Measurements from ENCODE around the gene KIRREL1. TPM values are rescaled to one million over a fixed set of nuclear protein-coding genes. Genes with fewer than 3 reads are reported as not detected.
A peak's percentile ranks its signal among the peaks of the same experiment; 100 is the strongest.

KIRREL1 gene
- total RNA-seq, 1 donor from 2014 or later, result 195 TPM

DNA sequence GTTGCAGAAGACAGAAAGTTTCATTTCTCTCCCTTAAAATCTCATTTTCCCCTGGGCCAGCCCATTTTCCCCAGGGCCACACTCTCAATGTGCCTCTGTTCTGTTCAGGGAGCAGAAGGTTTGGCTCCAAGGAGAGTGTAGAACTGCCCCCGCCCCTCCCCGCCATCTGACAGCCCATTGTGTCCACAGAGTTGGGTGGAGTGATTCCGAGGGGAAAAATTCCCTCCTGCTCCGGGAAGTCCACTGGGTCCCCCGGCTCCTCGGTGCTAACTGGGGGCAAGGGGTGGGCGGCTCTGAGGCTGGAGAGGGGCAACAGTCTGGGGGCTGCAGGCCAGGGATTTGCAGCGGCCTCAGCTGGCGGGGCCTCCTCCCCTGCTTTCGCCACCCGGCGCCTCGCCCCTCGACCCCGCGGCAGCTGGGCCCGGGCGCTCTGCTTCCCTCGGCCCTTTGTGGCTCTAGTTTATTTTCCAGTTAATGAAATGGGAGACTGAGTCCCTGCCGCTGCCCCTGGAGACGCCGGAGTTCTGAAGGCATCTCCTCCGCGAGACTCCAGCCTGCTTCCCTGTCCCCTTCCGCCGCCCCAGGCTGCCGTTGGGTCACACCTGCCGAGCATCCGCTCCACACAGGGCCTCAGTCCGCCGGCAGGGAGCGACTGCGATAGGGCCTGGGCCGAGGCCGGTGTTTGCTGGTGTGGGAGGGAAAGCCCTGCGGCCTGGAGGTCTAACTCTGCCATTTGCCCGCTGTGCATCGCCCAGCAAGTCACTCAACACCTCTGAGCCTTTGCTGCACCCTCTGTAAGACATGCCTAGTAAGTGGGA is 14.7 kb upstream of the KIRREL1 start:
- H3K4me1 Mint-ChIP-seq (ENCODE audit: low read depth, unreplicated experiment), result no peaks in the 10 kb centered on the region
- no peaks in the 10 kb centered on the region for H4K20me1 ChIP-seq (ENCODE audit: insufficient read depth, low read length)
- H3K36me3 ChIP-seq (ENCODE audit: insufficient read depth, low read length), result no peaks in the 10 kb centered on the region
- H3K27me3 Mint-ChIP-seq (ENCODE audit: low read depth, unreplicated experiment), result peaks cover 27% of the 10 kb centered on the region
- H3K9me3 Mint-ChIP-seq (ENCODE audit: unreplicated experiment), result peaks cover 3% of the 10 kb centered on the region
- peaks cover 2% of the 10 kb centered on the region for H3K36me3 Mint-ChIP-seq (ENCODE audit: low read depth, unreplicated experiment)
- H3K4me3 Mint-ChIP-seq (ENCODE audit: unreplicated experiment), result no peak overlapping the region
- DNase-seq (ENCODE audit: low read depth) (no peak), FAIRE-seq (no peak)
- peak overlapping the region; percentile 70 for H3K4me2 ChIP-seq (ENCODE audit: low read length)
- TF ChIP-seq, protein P1, sequence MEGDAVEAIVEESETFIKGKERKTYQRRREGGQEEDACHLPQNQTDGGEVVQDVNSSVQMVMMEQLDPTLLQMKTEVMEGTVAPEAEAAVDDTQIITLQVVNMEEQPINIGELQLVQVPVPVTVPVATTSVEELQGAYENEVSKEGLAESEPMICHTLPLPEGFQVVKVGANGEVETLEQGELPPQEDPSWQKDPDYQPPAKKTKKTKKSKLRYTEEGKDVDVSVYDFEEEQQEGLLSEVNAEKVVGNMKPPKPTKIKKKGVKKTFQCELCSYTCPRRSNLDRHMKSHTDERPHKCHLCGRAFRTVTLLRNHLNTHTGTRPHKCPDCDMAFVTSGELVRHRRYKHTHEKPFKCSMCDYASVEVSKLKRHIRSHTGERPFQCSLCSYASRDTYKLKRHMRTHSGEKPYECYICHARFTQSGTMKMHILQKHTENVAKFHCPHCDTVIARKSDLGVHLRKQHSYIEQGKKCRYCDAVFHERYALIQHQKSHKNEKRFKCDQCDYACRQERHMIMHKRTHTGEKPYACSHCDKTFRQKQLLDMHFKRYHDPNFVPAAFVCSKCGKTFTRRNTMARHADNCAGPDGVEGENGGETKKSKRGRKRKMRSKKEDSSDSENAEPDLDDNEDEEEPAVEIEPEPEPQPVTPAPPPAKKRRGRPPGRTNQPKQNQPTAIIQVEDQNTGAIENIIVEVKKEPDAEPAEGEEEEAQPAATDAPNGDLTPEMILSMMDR (IDR thresholded peaks at IDR 0.05; ENCODE audit: insufficient read depth, low read depth, low read length), result no peak
- no peak for TF ChIP-seq EZH2 (IDR thresholded peaks at IDR 0.05; ENCODE audit: insufficient read depth, low read length)
- no peaks in the 10 kb centered on the region for H3K9me3 ChIP-seq (ENCODE audit: insufficient read depth, low read depth, low read length)
- no peak overlapping the region for H3K27ac Mint-ChIP-seq (ENCODE audit: unreplicated experiment)
- peaks cover 5% of the 10 kb centered on the region for H3K27me3 ChIP-seq (ENCODE audit: insufficient read depth, low read length)
- H3K9ac ChIP-seq (ENCODE audit: low read length), result no peak overlapping the region
- H3K4me3 ChIP-seq (ENCODE audit: insufficient read depth, low read depth, low read length), result no peak overlapping the region
- peaks cover 2% of the 10 kb centered on the region for H3K4me1 ChIP-seq (ENCODE audit: insufficient read depth, low read length)
- no peaks in the 10 kb centered on the region for H3K79me2 ChIP-seq (ENCODE audit: insufficient read depth, low read length)
- peak overlapping the region; percentile 38 for H2AFZ ChIP-seq (ENCODE audit: low read depth, low read length)
- no peak overlapping the region for H3K27ac ChIP-seq (ENCODE audit: low read depth, low read length)

DNA sequence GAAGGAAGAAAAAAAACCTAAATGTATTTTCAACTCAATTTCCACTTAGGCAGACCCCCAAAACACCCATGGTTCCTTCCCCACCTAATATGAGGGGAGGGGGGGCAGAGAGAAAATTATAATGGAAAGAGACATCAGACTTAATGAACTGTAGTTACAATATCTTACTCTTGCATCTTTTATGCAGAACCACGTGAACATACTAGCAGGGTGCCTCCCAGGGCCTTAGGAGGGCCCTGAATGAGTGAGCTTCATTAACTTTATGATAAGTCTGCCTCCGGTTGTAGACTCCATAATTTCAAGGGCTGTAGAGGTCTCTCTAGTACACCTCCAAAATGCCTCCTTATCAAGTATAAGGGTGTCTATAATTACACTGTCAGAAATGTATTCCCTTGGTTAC is 11.3 kb upstream of the KIRREL1 start:
- Histone ChIP-seq H3K27me3 (ENCODE audit: insufficient read depth, low read length) (peaks cover 6% of the 10 kb centered on the region), H3K9me3 (ENCODE audit: insufficient read depth, low read depth, low read length) (no peaks in the 10 kb centered on the region), H2AFZ (ENCODE audit: low read depth, low read length) (no peak overlapping the region), H4K20me1 (ENCODE audit: insufficient read depth, low read length) (no peaks in the 10 kb centered on the region), H3K4me2 (ENCODE audit: low read length) (no peak overlapping the region), H3K79me2 (ENCODE audit: insufficient read depth, low read length) (no peaks in the 10 kb centered on the region), H3K27ac (ENCODE audit: low read depth, low read length) (no peak overlapping the region), H3K36me3 (ENCODE audit: insufficient read depth, low read length) (no peaks in the 10 kb centered on the region), H3K9ac (ENCODE audit: low read length) (no peak overlapping the region), H3K4me3 (ENCODE audit: insufficient read depth, low read depth, low read length) (no peak overlapping the region), H3K4me1 (ENCODE audit: insufficient read depth, low read length) (peaks cover 2% of the 10 kb centered on the region)
- no peak overlapping the region for H3K27ac Mint-ChIP-seq (ENCODE audit: unreplicated experiment)
- H3K27me3 Mint-ChIP-seq (ENCODE audit: low read depth, unreplicated experiment), result peaks cover 32% of the 10 kb centered on the region
- no peaks in the 10 kb centered on the region for H3K4me1 Mint-ChIP-seq (ENCODE audit: low read depth, unreplicated experiment)
- FAIRE-seq (no peak), DNase-seq (ENCODE audit: low read depth) (no peak)
- no peak overlapping the region for H3K4me3 Mint-ChIP-seq (ENCODE audit: unreplicated experiment)
- H3K9me3 Mint-ChIP-seq (ENCODE audit: unreplicated experiment), result peaks cover 3% of the 10 kb centered on the region
- TF ChIP-seq EZH2 (IDR thresholded peaks at IDR 0.05; ENCODE audit: insufficient read depth, low read length), result no peak
- TF ChIP-seq, protein P1 (IDR thresholded peaks at IDR 0.05; ENCODE audit: insufficient read depth, low read depth, low read length), result no peak
- H3K36me3 Mint-ChIP-seq (ENCODE audit: low read depth, unreplicated experiment), result no peaks in the 10 kb centered on the region

DNA sequence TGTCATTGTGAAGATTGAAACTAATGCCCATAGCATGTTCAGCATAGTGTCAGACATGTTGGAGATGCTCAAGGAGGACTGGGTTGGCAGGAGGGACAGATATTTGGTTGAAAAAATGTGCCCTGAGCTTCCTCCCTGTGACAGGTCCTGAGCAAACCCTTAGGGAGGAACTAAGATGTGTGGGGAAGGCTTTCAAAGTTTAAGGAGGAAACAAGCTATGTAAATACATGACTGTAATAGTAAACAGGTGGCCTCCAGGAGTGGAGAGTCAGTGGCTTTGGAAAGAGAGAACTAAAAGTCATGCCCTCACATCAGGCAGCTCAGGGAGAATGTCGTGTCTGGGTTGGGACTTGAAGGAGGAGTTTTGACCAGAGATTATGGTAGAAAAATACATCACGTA is 9.7 kb upstream of the KIRREL1 start:
- H3K27me3 ChIP-seq (ENCODE audit: insufficient read depth, low read length), result peaks cover 9% of the 10 kb centered on the region
- H3K36me3 Mint-ChIP-seq (ENCODE audit: low read depth, unreplicated experiment), result no peaks in the 10 kb centered on the region
- H3K9me3 ChIP-seq (ENCODE audit: insufficient read depth, low read depth, low read length), result no peaks in the 10 kb centered on the region
- H3K9me3 Mint-ChIP-seq (ENCODE audit: unreplicated experiment), result peaks cover 3% of the 10 kb centered on the region
- H3K4me3 Mint-ChIP-seq (ENCODE audit: unreplicated experiment), result no peak overlapping the region
- H3K36me3 ChIP-seq (ENCODE audit: insufficient read depth, low read length), result no peaks in the 10 kb centered on the region
- H2AFZ ChIP-seq (ENCODE audit: low read depth, low read length), result no peak overlapping the region
- H3K27me3 Mint-ChIP-seq (ENCODE audit: low read depth, unreplicated experiment), result peaks cover 38% of the 10 kb centered on the region
- H3K9ac ChIP-seq (ENCODE audit: low read length), result no peak overlapping the region
- no peaks in the 10 kb centered on the region for H3K4me1 Mint-ChIP-seq (ENCODE audit: low read depth, unreplicated experiment)
- FAIRE-seq (no peak), DNase-seq (ENCODE audit: low read depth) (no peak)
- no peaks in the 10 kb centered on the region for H3K4me1 ChIP-seq (ENCODE audit: insufficient read depth, low read length)
- H3K27ac Mint-ChIP-seq (ENCODE audit: unreplicated experiment), result no peak overlapping the region
- H4K20me1 ChIP-seq (ENCODE audit: insufficient read depth, low read length), result no peaks in the 10 kb centered on the region
- TF ChIP-seq, protein P1 (IDR thresholded peaks at IDR 0.05; ENCODE audit: insufficient read depth, low read depth, low read length), result no peak
- TF ChIP-seq EZH2 (IDR thresholded peaks at IDR 0.05; ENCODE audit: insufficient read depth, low read length), result no peak
- H3K4me3 ChIP-seq (ENCODE audit: insufficient read depth, low read depth, low read length), result no peak overlapping the region
- H3K27ac ChIP-seq (ENCODE audit: low read depth, low read length), result no peak overlapping the region
- no peaks in the 10 kb centered on the region for H3K79me2 ChIP-seq (ENCODE audit: insufficient read depth, low read length)
- H3K4me2 ChIP-seq (ENCODE audit: low read length), result no peak overlapping the region
